GM21390 (cell line): ENCODE results near the gene DPYSL4.
"Not testable (repeated sequence)": the region's sequence is repeated elsewhere in the genome, so short reads cannot be mapped to it uniquely, and the experiment has no call there.

ENCODE experiments used
- ATAC-seq: cut with Tn5 transposase; IDR thresholded peaks from one replicate; pipeline ENCODE4 v1.9.1; 2021; ENCODE audit not compliant: unreplicated experiment

Gene DPYSL4

DNA sequence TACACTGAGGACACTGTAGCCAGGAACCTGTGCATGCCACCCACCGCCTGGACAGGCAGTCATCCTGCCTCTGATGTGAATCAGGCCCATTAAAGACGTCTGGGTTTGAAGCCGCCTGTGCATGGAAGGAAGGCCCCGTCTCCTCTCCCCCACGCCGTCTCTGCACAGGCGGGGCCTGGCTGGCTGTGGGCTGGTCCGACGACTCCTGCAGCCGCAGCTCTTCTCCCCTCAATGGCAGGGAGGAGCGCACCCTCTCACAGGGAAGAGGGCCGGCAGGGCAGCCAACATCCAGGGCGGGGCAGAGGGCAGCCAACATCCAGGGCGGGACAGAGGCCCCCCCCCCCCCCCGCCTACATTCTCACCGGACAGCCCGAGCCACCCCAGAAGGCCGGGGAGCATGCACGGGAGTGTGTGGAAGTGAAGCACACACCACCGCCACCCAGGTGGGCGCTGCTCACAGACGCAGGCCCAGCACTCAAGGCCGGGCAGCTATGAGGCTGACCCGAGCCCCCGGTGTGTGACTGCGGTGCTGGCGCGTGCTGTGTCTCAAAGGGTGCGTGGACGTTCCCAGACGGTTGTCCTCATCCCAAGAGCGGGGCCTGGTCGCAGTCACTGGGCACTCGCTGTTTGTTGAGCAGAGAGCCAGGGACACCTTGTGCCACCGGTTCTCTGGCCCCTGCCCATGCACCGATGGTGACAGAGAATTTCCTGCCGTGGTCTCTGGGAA lies 19.1 kb downstream of the DPYSL4 start:
- ATAC-seq, result no peak

DNA sequence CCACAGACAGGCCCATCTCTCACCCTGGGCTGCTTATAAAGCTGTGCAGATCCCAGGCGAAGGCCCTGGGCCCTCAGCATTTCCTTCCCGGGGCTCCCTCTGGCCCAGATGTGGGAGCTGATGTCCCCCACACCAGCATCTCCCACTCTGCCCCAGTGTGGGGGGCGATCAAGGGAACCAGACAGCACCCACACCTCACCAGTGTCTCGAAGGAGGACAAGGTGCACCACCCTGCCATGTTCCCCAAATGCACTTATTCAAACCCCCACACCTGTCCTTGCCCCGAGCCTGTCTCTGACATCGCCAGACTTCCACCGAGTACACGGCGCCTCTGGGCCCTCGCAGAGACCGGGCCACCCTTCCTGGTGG lies 19.6 kb downstream of the DPYSL4 start:
- ATAC-seq, result no peak

DNA sequence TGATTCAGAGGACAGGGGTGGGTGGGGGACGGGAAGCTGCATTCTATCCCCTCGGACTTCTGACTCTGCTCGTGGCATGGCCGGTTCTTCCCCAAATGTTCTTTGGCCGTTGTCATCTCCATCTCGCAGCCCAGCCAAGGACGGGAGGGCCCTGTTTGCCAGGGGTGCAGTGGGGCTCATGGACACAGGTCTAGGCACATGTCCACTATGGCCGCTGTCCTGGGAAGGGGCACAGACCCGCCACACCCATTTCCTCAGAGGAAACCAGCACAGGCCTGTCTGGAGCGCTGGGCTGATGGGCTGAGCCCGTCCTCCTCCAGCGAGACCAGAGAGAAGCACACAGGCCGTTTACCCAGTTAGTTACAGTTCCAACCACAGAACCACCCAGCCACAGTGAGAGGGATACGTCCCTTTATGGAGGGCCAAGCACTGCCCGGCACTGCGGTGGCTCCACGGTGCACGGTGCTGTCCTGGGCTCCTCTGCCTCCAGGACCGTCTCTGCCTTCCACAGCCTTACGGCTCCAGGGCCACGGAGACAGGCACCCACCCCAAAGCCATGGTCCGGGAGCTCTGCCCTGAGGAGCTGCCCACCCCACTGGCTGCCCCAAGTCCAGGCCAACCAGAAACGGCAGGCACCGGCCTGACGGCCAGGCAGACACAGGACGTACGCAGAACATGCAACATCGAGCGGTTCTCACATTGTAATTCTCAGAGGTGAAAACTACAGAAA lies 20.2 kb downstream of the DPYSL4 start:
- ATAC-seq, result no peak

DNA sequence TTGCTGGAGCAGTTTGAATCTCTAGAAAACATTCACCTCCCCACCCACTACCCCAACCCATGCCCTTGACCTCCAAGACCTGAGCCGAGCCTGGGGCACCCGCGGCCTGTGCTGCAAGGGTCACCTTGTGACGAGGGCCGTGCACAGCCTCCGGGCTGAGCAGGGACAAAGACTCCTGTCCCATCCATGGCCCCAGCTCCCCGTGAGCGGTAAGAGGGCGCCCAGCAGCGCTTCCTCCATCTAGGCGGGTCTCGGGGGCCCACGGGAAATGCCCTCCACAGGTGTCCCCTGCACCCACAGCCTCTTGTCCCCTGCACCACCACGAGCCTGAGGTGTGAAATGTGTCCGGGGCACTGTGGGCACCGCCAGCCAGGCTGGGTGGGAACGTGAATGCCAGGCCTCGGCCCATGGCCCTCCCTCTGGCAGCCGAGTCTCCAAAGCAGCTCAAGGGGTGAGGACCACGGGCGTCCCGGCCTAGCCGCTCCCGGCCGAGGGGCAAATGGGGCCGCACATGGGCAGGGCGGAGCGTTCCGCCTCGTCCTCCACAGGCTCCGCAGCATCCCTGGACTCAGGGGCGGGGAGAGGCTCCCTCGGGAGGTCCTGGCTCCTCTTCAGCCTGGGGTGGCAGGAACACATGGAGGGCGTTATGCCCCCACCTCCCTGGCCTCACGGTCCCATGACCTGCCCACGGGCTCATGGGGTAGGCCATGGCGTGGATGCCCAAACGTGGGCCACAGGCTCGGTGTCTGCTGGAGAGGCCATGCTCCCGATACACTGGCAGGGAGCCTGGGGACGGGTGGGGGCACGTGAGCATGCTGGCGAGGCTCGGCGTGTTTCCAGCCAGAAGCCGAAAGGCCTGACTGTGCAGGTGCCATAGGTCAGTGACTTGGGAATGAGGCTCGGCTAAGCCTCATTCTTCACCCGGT lies 21.1 kb downstream of the DPYSL4 start:
- no peak for ATAC-seq

DNA sequence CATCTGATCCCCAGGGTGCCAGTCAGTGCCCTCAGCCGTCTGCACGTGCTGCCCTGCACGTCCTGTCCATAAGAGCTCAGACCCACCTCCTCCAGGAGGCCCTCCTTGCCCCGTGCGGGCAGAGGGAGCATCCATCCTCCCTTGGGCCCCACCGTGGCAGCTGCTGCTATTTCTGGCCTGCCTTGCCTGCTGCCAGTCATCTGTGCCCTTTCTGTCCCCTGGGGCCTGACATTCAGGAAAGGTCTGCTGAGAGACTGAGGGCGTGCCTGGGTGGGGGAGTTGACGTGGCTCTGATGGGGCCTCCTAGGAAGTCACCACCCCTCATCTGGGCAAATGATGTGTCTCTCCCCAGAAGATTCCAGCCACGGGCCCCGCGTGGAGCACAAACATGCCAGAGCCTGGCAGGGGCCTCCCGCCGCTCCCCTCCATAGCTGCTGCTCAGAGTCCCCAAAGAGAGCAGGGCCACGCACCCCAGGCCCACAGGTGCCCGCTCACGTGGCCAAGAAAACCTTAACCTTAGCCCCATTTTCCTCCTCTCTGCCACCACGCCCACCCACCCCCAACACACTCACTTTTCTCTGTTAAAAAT lies 21.8 kb downstream of the DPYSL4 start:
- no peak for ATAC-seq

DNA sequence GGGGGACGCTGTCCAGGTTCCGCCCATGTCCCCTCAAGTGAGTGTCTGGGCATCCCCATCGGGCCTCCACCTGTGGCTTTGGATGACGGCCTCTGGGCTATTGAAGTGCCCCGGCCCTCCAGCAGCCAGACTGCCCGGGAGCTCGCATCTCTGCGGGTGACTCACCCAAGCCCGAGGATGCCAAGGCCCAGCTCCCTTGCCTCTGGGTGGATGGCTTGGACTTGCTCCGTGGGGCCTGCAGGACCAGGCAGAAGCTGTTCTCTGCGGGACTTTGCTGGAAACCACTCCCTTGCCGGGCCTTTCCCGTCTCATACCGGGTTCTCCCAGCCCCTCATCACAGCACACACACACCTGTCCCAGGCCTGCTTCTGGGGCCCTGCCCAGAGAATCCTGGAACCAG lies 22.4 kb downstream of the DPYSL4 start:
- no peak for ATAC-seq

DNA sequence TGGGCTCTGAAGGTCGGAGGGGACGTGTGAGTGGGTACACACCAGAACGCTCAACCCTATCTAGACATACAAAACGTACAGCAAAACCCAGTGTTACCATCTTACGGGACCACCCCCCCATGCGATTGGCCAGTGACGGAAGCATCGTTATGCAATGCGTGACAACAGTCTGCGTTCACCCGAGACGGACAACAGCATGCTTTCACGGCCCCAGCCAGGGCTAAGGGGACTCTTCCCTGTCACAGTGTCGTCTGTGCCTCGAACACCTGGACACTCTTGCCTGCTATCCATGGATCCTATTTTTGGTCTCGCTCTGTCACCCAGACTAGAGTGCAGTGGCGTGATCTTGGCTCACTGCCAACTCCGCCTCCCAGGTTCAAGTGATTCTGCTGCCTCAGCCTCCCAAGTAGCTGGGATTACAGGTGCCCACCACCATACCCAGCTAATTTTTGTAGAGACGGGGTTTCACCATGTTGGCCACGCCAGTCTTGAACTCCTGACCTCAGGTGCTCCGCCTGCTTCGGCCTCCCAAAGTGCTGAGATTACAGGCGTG lies 23.3 kb downstream of the DPYSL4 start:
- no peak for ATAC-seq

DNA sequence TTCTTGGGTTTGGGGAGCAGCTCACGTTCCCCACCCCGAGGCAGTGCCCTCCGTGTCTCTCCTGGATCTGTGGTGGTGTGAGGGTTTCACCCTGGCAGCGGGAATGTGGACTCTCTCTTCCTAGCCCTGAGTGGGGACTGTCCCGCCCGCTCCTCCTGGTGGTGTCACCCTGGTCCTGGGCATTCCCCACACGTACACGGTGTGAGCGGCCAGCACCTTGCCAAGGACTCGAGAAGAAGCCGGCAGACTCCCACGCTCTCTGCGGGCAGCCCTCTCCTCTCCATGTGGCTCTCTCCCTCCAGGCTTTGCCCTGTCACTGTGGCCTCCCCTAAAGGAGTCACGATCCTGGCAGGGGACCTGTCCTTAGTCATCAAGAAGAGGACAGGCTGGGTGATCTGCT lies 24.0 kb downstream of the DPYSL4 start:
- ATAC-seq, result no peak

DNA sequence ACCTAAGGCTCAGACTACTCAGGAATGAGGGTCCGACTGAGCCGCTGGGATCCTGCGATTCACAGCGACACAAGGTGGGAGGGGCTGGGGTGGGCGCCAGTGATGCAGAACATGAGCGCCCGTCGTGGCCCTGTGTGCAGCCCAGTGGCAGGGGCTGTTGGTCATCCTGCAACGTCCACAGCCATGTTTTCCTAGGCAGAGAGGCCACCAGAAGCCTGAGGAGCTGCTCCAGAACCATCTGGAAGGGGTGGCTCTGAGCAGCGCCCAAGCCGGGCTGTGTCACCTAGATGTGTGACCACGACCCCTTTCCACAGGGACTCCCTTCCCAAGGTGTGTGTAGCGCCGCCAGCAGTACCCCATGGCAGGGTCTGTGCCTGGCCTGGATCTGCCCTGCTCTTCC lies 24.5 kb downstream of the DPYSL4 start:
- no peak for ATAC-seq

DNA sequence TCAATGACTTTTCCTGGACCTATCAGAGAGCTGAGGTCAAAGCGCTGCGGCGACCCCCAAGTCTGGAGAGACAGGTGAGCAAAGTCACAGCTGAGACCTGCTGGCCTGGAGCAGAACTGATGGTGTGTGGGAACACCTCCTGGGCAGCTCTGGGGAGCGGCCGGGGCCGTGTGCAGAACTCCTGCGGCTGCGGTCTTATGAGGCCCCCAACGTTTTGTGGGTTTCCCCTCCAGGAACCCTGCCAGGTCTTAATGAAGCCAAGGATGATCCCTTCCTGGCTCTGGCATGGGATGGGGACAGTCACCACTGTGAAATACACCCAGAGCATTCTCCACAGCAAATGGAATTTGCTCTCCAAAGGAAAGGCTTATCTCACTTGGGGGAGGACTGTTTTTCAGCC lies 26.1 kb downstream of the DPYSL4 start:
- ATAC-seq, result no peak

DNA sequence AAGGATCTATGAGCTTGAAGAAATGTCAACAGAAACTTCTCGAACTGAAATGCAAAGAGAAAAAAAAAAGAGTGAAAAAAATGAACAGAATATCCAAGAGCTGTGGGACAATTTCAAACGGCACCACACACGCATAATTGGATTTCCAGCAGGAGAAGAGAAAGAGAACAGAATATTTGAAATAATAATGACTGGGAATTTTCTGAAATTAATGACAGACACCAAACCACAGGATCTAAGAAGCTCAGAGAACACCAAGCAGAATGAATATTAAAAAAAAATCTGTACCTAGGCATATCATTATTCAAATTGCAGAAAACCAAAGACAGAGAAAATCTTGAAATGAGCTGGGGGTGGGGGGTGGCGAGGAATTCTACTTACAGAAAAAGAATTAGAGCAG lies 27.2 kb downstream of the DPYSL4 start:
- no peak for ATAC-seq

DNA sequence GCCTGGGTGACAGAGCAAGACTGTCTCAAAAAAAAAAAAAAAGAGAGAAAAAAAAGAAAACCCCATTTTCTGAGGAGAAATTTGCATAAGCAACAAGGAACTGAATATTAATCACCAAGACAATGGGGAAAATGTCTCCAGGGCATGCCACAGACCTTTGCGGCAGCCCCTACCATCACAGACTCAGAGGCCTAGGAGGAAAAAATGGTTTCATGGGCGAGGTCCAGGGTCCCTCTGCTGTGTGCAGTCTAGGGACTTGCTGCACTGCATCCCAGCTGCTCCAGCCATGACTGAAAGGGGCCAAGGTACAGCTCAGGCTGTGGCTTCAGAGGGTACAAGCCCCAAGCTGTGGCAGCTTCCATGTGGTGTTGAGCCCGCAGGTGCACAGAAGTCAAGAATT lies 29.7 kb downstream of the DPYSL4 start:
- not testable (repeated sequence) for ATAC-seq

DNA sequence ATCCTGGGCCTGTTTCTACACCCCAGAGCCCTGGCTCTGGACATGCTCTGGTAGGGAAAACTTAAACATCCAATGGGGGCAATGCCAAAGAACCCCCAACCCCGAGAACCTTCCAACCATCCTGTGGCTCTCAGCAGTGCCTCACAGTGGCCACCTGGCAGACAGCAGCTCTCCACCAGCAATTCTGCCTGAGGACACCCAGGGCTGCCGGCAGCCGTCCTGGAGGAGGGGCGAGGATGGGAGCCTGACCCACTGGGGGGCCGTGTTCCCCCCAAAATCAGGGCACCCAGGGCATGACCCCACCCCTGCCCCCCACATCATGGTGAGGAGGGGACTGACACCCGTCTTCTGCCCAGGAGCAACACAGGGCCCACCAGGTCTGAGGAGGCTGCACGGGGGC lies 32.7 kb downstream of the DPYSL4 start:
- ATAC-seq, result no peak

DNA sequence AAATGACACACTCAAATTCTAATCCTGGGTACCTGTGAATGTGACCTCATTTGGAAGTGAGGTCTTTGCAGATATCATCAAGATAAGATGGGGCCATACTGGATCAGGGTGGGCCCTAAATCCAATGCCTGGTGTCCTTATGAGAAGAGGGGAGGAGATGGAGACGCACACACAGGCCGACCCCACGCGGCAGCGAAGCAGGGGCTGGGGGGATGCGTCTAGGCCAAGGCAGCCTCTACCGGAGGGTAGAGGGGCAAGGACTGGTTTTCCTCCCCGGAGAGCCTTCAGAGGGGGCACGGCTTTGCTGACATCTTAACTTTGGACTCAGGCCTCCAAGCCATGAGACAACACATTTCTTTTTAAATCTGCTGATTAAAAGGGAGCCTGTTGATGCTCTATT lies 33.3 kb downstream of the DPYSL4 start:
- ATAC-seq, result no peak

DNA sequence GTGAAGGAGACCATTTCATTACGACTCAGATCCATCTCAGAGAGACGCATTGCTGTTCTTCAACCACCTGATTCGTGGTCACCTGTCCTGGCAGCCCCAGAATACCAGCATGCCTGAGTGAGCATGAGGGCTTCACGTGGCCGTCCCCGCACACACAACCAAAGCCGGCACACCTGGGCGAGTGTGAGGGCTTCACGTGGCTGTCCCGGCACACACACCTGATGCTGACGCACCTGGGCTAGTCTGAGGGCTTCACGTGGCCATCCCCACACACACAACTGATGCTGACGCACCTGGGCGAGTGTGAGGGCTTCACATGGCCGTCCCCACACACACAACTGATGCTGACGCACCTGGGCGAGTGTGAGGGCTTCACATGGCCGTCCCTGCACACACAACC lies 34.2 kb downstream of the DPYSL4 start:
- not testable (repeated sequence) for ATAC-seq

DNA sequence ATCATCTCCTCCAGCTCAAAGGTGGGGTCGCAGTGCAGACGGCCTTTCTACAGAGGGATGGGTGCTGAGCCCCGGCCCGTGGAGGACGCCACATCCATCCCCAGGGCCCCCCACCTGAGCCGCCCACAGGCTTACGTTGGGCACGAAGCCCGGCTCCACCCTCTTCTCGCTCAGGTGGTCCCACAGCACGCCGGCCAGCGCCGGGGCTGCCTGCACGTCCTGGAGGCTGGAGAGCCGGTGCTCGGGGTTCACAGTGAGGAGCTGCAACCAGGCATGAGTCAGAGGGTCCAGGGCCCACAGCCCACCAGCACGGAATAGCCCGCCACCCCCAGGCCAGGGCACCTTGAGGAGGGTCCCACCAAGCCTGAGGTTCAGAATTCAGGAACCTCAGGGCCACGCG lies 36.0 kb downstream of the DPYSL4 start:
- no peak for ATAC-seq

DNA sequence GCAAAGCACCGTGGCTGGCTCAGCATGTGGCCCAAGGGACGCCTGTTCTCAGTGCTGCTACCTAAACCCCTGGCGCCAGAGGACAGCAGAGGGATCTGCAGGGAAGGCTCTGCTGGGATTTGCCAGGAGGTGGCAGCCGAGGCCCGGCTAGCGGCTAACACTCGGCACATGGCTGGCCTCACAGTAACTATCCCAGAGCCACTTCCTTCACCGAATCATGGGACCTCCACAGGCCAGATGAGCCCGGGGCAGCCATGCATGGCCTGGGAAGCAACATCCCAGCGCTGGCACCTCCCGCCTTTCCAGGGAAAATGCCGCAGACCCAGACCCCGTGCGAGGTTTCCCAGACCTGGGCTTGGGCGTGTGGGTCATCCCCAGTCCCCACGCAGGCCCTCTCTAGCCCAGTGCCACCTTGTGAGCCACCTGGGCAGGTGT lies 36.4 kb downstream of the DPYSL4 start:
- peak; percentile 80 for ATAC-seq

DNA sequence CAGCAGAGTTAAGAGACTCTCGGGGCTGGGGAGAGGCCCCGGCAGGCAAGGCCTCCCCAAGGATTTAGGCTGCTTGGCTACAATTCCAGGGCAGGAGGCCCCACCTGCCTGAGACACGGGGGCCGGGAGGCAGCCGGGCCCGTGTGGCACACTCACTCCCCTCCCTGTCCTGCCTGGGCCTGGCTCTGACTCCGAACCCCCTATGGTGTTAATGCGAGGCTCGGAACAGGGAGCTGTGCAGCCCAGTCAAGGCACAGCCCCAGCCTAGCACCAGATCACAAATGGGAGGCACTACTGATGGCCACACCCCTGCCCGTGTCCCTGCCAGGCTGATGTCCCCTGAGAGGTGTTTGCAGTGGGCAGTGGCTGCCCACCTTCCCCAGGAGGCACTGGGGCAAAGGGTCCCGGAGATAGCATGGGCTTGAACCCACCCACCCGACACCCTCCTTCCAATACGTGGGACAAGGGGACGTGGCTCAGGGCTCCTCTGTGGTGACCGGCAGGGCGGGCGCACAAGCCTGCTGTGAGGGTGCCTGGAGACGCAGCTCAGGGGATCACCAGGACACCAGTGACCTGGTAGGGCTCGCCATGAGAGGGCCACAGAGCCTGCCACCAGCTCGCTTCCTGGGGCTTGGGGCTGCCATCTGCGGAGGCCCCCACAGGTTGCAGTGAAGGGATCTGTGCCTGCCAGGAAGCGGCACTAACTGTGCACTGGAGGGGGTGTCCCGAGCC lies 37.0 kb downstream of the DPYSL4 start:
- ATAC-seq, result no peak

DNA sequence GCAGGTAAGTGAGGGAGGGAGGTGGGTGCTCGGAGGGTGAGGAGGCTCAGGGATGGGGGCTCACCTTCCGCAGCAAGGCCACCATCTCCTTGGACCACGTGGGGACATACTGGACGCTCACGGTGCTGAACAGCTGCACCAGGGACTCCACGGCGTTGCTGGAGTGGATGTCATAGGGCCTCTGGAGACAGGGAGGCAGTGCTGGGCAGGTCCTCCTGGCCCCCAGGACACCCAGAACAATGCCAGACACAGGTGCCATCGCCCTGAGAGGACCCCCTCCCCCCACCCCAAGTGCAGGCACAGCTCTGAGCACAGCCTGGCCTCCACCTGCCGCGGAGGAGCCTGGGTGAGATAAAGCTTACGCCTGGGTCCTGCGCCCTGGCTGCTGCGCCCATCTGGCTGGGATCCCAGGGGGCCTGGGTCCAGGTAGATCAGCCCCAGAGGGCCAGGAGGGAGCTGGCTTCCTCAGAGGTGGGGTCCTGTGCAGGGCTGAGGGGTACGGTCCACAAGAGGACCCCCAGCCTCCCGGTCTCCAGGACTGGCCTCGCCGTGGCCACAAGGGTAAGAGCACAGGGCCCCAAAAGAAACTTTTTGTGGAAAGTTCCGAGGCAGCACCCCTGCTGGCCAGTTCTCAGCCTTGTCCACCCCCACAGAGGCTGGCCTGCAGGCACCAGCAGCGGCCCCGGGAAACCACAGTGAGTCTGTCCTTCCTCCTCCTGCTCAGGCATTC lies 37.8 kb downstream of the DPYSL4 start:
- no peak for ATAC-seq
